HL-60 (cell line): ENCODE data around the gene ME1.

Experiments used
- GABPA ChIP-seq: IDR thresholded peaks from 2 replicates; pipeline ENCODE4 v1.6.1; 2012; ENCODE audit warnings: low read depth
- POLR2AphosphoS5 ChIP-seq: IDR thresholded peaks from 2 replicates; pipeline ENCODE4 v1.6.1; 2012; ENCODE audit warnings: low read depth
- REST ChIP-seq: IDR thresholded peaks from 2 replicates; pipeline ENCODE4 v1.6.1; 2012; ENCODE audit warnings: low read depth; ENCODE audit not compliant: insufficient replicate concordance
- SPI1 ChIP-seq: IDR thresholded peaks from 2 replicates; pipeline ENCODE4 v1.6.1; 2012; ENCODE audit warnings: low read depth, mild to moderate bottlenecking, borderline replicate concordance
- TF ChIP-seq, protein P1 (sequence below): IDR thresholded peaks from one replicate; pipeline ENCODE4 v1.5.1; 2011; ENCODE audit warnings: low read length, control low read depth, inconsistent platforms; ENCODE audit not compliant: insufficient read depth

DNA sequence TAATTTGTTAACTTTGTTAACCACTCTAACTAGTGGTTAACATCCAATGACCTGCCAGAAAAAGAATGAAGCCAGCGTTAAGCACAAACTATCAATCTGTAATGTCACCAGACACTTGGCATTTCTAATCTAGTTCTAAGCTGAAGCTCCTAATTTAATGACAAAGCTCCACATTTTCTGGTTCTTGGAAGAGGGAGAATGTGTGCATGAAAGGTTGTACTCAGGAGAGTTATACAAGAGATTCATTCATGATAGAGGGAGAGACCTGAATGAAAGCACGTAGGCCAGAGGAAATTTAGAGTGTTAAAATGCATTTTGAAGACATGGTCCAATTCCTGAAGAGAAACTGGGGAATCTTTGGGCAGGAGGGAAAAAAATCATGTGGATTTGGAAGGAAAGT, 8.3 kb upstream of the ME1 start:
- TF ChIP-seq, protein P1, sequence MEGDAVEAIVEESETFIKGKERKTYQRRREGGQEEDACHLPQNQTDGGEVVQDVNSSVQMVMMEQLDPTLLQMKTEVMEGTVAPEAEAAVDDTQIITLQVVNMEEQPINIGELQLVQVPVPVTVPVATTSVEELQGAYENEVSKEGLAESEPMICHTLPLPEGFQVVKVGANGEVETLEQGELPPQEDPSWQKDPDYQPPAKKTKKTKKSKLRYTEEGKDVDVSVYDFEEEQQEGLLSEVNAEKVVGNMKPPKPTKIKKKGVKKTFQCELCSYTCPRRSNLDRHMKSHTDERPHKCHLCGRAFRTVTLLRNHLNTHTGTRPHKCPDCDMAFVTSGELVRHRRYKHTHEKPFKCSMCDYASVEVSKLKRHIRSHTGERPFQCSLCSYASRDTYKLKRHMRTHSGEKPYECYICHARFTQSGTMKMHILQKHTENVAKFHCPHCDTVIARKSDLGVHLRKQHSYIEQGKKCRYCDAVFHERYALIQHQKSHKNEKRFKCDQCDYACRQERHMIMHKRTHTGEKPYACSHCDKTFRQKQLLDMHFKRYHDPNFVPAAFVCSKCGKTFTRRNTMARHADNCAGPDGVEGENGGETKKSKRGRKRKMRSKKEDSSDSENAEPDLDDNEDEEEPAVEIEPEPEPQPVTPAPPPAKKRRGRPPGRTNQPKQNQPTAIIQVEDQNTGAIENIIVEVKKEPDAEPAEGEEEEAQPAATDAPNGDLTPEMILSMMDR: no peak
- no peak for TF ChIP-seq POLR2AphosphoS5
- no peak for TF ChIP-seq REST
- no peak for TF ChIP-seq SPI1
- TF ChIP-seq GABPA: no peak
